GM21390 (cell line): ENCODE results near the gene SGK1.
"Not testable (repeated sequence)": the region's sequence is repeated elsewhere in the genome, so short reads cannot be mapped to it uniquely, and the experiment has no call there.

Experiments
- ATAC-seq: cut with Tn5 transposase; IDR thresholded peaks from one replicate; pipeline ENCODE4 v1.9.1; 2021; ENCODE audit not compliant: unreplicated experiment

The SGK1 gene

GRCh38 chr6:134328138-134328537 is 10.2 kb upstream of the SGK1 start:
- ATAC-seq, result no peak

GRCh38 chr6:134326192-134326591 is 8.3 kb upstream of the SGK1 start:
- ATAC-seq, result not testable (repeated sequence)

- ATAC-seq, result no peak
Observed at GRCh38 chr6:134324766-134325165, 6.9 kb upstream of the SGK1 start.

- no peak for ATAC-seq
Observed at GRCh38 chr6:134324141-134324540, 6.2 kb upstream of the SGK1 start.

GRCh38 chr6:134323698-134324097 is 5.8 kb upstream of the SGK1 start:
- no peak for ATAC-seq

GRCh38 chr6:134323294-134323693 is 5.4 kb upstream of the SGK1 start:
- ATAC-seq, result no peak

- ATAC-seq, result no peak
Observed at GRCh38 chr6:134322216-134322615, 4.3 kb upstream of the SGK1 start.

- no peak for ATAC-seq
Observed at GRCh38 chr6:134321246-134321645, 3.3 kb upstream of the SGK1 start.

- ATAC-seq, result not testable (repeated sequence)
Observed at GRCh38 chr6:134319686-134320085, 1.8 kb upstream of the SGK1 start.

GRCh38 chr6:134318974-134319281 is 1.0 kb upstream of the SGK1 start:
- ATAC-seq, result no peak

GRCh38 chr6:134318236-134318973 is 493 bp upstream of the SGK1 start:
- no peak for ATAC-seq

GRCh38 chr6:134316733-134317431 is 1.0 kb downstream of the SGK1 start:
- ATAC-seq, result no peak

GRCh38 chr6:134315974-134316441 is 1.9 kb downstream of the SGK1 start:
- ATAC-seq, result no peak

GRCh38 chr6:134315189-134315588 is 2.7 kb downstream of the SGK1 start:
- ATAC-seq, result no peak

- ATAC-seq, result no peak
Observed at GRCh38 chr6:134314006-134314821, 3.7 kb downstream of the SGK1 start.

- ATAC-seq, result no peak
Observed at GRCh38 chr6:134312038-134312660, 5.8 kb downstream of the SGK1 start.

- ATAC-seq, result no peak
Observed at GRCh38 chr6:134310817-134311216, 7.1 kb downstream of the SGK1 start.

GRCh38 chr6:134309983-134310605 is 7.8 kb downstream of the SGK1 start:
- no peak for ATAC-seq

- ATAC-seq, result no peak
Observed at GRCh38 chr6:134309227-134309626, 8.7 kb downstream of the SGK1 start.

- no peak for ATAC-seq
Observed at GRCh38 chr6:134308800-134309199, 9.1 kb downstream of the SGK1 start.

GRCh38 chr6:134307870-134308269 is 10.0 kb downstream of the SGK1 start:
- ATAC-seq, result no peak
